Glutamatergic neuron (in vitro differentiated cells): ENCODE results near the gene C1orf105. TPM values are rescaled to one million over a fixed set of nuclear protein-coding genes. Genes with fewer than 3 reads are reported as not detected.

Source experiments
- DNase-seq: peaks from one replicate; pipeline ENCODE4 v3.0.0; 2022
- H3K27ac Mint-ChIP-seq: one replicate; pipeline ENCODE4 v1.8.0; 2020; ENCODE audit warnings: mild to moderate bottlenecking, mixed read lengths, inconsistent platforms; ENCODE audit not compliant: unreplicated experiment
- H3K27me3 Mint-ChIP-seq: one replicate; pipeline ENCODE4 v1.8.0; 2020; ENCODE audit warnings: mild to moderate bottlenecking, moderate library complexity, mixed read lengths, inconsistent platforms; ENCODE audit not compliant: unreplicated experiment
- H3K36me3 Mint-ChIP-seq: one replicate; pipeline ENCODE4 v1.8.0; 2020; ENCODE audit warnings: mild to moderate bottlenecking, mixed read lengths, inconsistent platforms; ENCODE audit not compliant: unreplicated experiment
- H3K4me1 Mint-ChIP-seq: one replicate; pipeline ENCODE4 v1.8.0; 2020; ENCODE audit warnings: mild to moderate bottlenecking, low read depth, mixed read lengths, inconsistent platforms; ENCODE audit not compliant: unreplicated experiment
- H3K4me3 Mint-ChIP-seq: one replicate; pipeline ENCODE4 v1.8.0; 2020; ENCODE audit warnings: mild to moderate bottlenecking, mixed read lengths, inconsistent platforms; ENCODE audit not compliant: unreplicated experiment
- H3K9me3 Mint-ChIP-seq: one replicate; pipeline ENCODE4 v1.8.0; 2020; ENCODE audit warnings: mild to moderate bottlenecking, moderate library complexity, mixed read lengths, inconsistent platforms; ENCODE audit not compliant: unreplicated experiment
- CTCF ChIP-seq: fragments of 200-600 bp; sonication (generic); IDR thresholded peaks from one replicate; pipeline ENCODE4 v1.5.0; 2021; ENCODE audit not compliant: partially characterized antibody, unreplicated experiment
- total RNA-seq: library from RNA; stranded (reverse); fragmentation: NEBNext Ultra II Directional; extraction: Animal tissue kit (Norgen Biotek cat#: 25700); gene quantifications from one replicate; pipeline ENCODE4 v1.2.1, GENCODE V29; 2021; ENCODE audit not compliant: unreplicated experiment

C1orf105 gene
- total RNA-seq, 1 donor from 2014 or later: not detected

DNA sequence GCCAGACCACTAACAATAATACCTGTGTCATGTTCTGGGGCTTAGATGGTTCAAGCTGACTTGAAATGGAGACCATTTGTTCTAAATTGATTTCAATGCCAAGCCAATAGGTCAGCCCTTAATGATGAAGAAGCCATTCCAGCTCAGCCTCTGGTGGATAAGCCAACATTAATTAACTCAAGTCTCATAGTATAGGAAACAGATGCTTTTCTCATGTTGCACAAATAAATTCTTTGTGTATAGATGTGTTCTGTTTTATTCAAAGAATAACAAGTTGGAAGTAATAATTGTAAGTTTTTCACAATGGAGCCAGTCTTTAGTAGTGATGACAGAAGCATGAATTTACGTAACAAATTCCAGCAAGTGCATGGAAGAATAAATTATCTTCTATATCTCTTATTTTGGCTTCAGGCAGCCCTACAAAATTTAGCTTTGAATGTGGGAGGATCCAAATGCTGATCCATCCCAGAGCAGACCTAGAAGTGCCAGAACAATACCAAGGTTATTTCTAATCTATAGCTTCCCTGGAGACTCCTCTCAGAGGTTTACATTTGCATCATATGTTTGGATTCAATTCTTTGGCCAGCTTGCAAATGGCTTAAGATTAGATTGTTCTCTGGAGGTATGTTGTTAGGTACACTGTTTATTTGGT lies 42.2 kb upstream of the C1orf105 start:
- Mint-ChIP-seq H3K9me3 (no peaks in the 10 kb centered on the region), H3K36me3 (no peaks in the 10 kb centered on the region), H3K4me1 (no peaks in the 10 kb centered on the region), H3K27me3 (no peaks in the 10 kb centered on the region), H3K27ac (no peak overlapping the region), H3K4me3 (no peak overlapping the region)
- no peak for DNase-seq
- no peak for TF ChIP-seq CTCF

DNA sequence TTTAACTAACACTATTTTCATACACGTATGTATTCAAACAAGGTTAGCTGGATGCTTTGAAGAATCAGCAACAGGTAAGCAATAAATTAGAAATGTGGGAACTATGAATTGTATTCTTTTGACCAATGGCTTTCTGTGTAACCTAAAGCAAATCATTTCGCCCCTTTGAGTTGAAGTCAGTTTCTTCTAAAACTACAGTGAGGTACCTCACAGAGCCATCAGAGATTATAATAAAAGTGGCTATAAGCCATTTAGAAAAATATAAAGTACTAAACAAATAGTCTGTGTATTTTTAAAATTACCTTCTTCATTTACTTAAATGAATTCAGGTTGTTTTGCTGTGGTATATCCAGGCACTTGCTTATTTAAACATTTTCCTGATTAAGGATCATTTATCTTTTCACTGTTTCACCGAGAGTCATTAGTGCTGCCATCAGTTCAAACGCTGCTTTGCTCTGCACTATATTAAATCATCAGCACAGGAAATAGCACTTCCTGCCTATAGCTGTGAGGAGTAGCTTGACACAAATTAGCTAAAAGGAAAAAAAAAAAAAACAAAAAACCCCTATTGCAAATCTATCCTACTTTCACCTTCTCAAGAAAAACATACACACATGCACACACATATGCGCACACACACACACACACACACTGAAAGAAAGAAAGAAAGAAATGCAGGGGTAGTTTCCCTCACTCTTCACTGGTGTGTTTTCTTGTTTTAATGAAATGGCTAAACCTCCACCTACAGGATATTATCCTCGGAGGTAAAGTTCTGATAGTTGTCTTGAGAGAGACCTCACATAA lies 39.8 kb upstream of the C1orf105 start:
- no peak overlapping the region for H3K27ac Mint-ChIP-seq
- H3K4me3 Mint-ChIP-seq: no peak overlapping the region
- H3K4me1 Mint-ChIP-seq: no peaks in the 10 kb centered on the region
- DNase-seq: no peak
- no peaks in the 10 kb centered on the region for H3K27me3 Mint-ChIP-seq
- TF ChIP-seq CTCF: no peak
- no peaks in the 10 kb centered on the region for H3K9me3 Mint-ChIP-seq
- H3K36me3 Mint-ChIP-seq: no peaks in the 10 kb centered on the region

- Mint-ChIP-seq H3K9me3 (no peaks in the 10 kb centered on the region), H3K4me1 (no peaks in the 10 kb centered on the region), H3K27ac (no peak overlapping the region), H3K27me3 (no peaks in the 10 kb centered on the region), H3K36me3 (no peaks in the 10 kb centered on the region), H3K4me3 (no peak overlapping the region)
- DNase-seq: no peak
- TF ChIP-seq CTCF: no peak
Observed at GRCh38 chr1:172381946-172382345, 38.5 kb upstream of the C1orf105 start.

GRCh38 chr1:172382406-172382805 lies 38.1 kb upstream of the C1orf105 start:
- H3K27me3 Mint-ChIP-seq: no peaks in the 10 kb centered on the region
- no peaks in the 10 kb centered on the region for H3K36me3 Mint-ChIP-seq
- H3K27ac Mint-ChIP-seq: no peak overlapping the region
- H3K4me1 Mint-ChIP-seq: no peaks in the 10 kb centered on the region
- TF ChIP-seq CTCF: no peak
- H3K9me3 Mint-ChIP-seq: no peaks in the 10 kb centered on the region
- no peak overlapping the region for H3K4me3 Mint-ChIP-seq
- DNase-seq: no peak

- no peaks in the 10 kb centered on the region for H3K4me1 Mint-ChIP-seq
- DNase-seq: no peak
Observed at GRCh38 chr1:172382990-172383389, 37.5 kb upstream of the C1orf105 start.

More at GRCh38 chr1:172382990-172383389, 37.5 kb upstream of the C1orf105 start:
- no peak for TF ChIP-seq CTCF
- Mint-ChIP-seq H3K9me3 (no peaks in the 10 kb centered on the region), H3K4me3 (no peak overlapping the region), H3K27ac (no peak overlapping the region), H3K27me3 (no peaks in the 10 kb centered on the region), H3K36me3 (no peaks in the 10 kb centered on the region)
